ENCODE measurements around the gene SNTG2.

The SNTG2 gene

DNA sequence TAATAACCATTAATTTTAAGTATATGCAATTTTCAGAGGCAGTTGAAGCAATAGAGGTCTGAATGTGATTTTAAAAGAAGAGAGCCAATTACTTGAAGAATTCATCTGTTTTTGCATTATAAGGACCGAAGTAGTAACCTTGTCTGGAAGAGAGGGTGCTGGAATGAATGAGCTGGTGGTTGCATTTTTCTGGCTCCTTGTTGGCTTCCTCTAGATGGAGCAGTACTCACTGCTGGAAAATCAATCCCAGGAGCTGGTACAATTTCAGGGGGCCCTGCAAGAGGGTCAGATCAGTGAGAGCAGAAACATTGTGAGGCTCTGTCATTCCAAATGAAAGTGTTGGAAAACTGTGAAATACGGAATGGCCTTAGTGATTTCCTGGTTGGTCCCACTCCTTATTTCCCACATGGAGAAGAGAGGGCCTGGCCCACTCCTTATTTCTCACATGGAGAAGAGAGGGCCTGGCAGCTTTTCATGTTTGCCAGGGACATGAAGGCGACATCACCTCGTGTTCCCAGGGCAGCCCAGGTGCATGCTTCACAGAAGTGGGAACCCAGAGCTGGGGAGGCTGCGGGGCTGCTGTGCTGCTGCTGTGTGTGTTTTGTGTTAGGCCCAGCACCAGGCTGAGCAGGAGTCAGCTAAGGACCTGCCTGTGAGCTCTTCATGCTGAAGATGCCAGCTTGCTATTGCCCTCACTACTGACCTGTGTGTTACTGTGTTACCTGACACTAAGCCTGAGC is 197.4 kb downstream of the SNTG2 start:
- no peak for DNase-seq (ENCODE audit: low spot score)
- TF ChIP-seq, protein P1, sequence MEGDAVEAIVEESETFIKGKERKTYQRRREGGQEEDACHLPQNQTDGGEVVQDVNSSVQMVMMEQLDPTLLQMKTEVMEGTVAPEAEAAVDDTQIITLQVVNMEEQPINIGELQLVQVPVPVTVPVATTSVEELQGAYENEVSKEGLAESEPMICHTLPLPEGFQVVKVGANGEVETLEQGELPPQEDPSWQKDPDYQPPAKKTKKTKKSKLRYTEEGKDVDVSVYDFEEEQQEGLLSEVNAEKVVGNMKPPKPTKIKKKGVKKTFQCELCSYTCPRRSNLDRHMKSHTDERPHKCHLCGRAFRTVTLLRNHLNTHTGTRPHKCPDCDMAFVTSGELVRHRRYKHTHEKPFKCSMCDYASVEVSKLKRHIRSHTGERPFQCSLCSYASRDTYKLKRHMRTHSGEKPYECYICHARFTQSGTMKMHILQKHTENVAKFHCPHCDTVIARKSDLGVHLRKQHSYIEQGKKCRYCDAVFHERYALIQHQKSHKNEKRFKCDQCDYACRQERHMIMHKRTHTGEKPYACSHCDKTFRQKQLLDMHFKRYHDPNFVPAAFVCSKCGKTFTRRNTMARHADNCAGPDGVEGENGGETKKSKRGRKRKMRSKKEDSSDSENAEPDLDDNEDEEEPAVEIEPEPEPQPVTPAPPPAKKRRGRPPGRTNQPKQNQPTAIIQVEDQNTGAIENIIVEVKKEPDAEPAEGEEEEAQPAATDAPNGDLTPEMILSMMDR (IDR thresholded peaks at IDR 0.05) = no peak
- Histone ChIP-seq H3K4me3 (no peak overlapping the region), H3K27ac (no peak overlapping the region)

DNA sequence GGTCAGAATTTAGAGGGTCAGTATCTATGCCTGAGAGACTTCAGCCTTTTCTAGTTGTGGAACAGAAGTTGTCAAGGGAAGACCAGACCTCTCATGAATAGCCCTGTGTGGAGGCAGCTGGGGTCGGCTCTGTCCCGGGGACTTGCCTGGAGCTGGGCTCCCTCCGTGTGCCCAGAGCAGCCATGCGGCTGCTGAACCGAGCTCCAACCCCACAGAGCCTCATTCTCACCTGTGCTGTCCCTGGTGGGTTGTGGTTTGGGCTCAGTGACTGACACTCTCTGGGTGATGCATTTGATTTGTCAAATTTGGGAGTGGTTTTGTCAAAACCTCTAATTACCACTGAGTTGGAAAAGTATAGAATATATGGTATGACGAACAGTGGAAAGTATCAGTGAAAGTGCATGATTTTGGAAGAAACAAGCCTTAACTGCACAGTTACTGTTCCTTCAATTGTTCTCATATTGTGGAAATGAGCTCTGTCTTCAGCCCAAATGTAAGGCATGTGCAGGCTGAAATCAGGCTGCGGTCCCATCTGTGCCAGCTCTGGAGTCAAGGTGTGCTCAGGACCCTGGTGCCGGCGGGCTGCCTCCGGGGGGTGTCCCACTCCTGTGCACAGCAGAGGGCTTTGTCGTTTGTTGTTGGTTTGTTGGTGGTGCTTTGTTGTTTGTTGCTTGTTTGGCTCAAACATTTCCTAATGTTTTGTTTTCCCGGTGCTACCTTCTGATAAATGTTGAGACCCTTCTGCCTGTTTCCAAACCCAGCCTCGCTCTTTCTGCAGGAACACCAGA is 200.3 kb downstream of the SNTG2 start:
- no peak overlapping the region for H3K27ac ChIP-seq
- DNase-seq (ENCODE audit: low spot score) = no peak
- no peak overlapping the region for H3K4me3 ChIP-seq
- TF ChIP-seq, protein P1 (IDR thresholded peaks at IDR 0.05) = no peak

DNA sequence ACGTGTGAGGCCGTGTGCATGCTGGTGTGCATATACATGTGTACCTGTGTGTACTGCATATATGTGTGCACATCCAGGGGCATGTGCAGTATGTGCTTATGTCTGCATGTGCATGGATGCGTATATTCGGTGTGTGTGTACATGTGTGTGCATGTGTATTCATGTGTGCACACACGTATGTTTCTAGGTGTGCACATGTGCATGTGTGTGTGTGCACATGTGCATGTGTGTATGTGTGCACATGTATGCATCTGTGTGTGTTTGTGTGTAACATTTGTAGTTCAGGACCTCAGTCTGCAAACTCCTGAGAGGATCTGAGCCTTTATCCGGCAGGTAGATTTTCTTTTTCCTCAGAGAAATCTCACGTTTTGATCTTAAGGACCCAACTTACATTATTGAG is 201.7 kb downstream of the SNTG2 start:
- TF ChIP-seq, protein P1 (IDR thresholded peaks at IDR 0.05) = no peak
- no peak overlapping the region for H3K27ac ChIP-seq
- no peak for DNase-seq (ENCODE audit: low spot score)
- H3K4me3 ChIP-seq = no peak overlapping the region

DNA sequence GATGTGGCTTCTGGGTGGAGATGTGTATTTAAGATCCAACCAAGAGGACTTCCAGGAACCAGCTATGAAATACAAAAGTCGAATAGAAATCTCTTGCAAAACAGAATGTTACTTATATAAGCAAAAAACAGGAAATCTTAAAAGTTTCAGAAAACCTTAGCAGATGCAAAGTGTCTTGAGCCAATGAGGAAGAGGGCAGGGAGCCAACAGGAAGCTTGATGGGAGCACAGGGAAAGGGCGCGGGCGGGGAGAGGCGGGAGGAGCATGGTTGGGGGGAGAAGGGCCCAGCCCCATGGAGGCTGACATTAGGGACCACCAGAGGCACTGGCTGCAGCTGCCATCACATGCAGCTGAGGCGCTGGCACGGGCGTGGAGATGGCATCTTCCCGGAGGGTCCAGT is 203.3 kb downstream of the SNTG2 start:
- H3K27ac ChIP-seq = no peak overlapping the region
- H3K4me3 ChIP-seq = no peak overlapping the region
- TF ChIP-seq, protein P1 (IDR thresholded peaks at IDR 0.05) = no peak
- no peak for DNase-seq (ENCODE audit: low spot score)

DNA sequence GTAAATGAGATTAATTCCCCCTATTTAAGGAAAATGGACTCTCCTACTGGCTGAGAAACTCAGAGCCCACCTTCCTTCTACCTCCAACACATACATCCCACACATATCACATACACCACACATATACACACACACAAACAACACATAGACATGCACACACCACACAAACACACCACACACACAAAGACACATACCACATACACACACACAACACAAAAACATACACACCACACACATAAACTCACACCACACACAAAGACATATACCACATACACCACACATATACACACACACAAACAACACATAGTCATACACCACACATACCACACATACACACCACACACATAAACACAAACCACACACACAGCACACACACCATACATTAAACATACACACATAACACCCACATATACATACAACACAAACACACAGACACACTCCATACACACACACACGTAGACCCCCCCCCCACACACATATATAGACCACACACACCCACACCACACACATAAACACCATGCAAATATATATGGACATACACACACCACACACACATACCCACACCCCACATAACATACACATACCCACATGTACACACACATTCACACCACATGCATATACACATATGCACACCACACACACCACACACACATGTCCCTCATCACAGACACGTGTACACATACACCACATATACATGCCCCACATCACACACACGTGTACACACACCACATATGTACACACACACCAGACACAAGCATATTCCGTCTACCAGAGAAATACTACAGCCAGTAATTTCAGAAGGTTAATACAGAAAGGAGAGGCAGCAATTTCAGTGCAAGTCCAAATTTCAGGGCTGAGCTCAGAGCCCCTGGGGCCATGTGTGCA is 204.3 kb downstream of the SNTG2 start:
- H3K27ac ChIP-seq = no peak overlapping the region
- no peak overlapping the region for H3K4me3 ChIP-seq
- no peak for DNase-seq (ENCODE audit: low spot score)
- TF ChIP-seq, protein P1 (IDR thresholded peaks at IDR 0.05) = no peak

DNA sequence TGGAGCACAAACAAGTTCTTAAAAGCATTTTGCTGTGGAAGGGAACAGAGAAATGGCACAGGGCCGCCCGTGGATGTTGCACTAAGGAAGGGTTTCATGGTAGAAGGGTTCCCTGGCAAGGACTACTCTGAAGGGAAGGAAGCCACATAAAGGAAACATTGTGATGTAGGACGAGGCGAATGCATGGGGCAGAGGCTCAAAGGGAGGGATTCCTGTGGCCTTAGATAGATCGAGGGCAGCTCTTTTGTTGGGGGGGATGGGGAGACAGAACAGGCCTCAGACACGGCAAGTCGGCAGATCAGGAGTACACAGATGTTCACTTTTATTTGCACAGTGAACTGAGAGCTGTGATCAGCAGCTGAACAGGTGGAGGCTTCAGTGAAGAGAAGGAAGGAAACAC is 205.4 kb downstream of the SNTG2 start:
- Histone ChIP-seq H3K27ac (no peak overlapping the region), H3K4me3 (no peak overlapping the region)
- TF ChIP-seq, protein P1 (IDR thresholded peaks at IDR 0.05) = no peak
- no peak for DNase-seq (ENCODE audit: low spot score)

Data from coronary artery (tissue), 2 donors.